ENCODE measurements around the gene CTNND2.
A peak's percentile ranks its signal among the peaks of the same experiment; 100 is the strongest.

Gene CTNND2

DNA sequence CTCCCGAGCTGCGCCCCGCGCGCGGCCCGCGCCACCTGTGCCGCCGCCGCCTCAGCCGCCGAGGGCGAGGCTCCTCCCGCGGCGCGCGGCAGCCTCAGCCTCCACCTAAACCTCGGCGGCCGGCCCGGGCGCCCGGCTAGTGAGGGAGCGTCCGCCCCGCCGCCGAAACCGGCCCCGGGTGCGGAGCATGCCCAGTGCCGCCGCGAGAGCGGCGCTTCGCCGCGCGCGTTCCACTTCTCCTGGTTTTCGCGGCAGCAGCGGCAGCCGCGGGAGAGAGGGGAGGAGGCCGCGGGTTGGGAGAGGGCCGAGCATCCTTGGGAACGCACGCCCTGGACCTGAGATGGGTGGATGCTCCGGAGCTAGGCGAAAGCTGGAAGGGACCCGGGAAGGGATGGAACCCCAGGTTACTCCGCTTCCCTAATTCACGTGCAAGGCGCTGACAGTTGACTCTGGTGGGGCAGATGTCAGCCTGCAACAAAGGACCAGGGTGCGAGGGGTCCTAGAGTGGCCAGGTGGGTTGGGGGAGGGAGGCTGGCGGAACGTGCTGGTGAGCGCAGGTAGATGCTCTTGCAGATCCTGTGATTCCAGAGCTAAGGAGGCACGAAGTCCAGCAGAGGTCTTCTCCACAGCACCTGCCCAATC, at the start of gene CTNND2:
Gene CTNND2, minus strand, starts transcription at position 182 of the 642 bp plus-strand sequence. CDS start 593 bp downstream, outside the sequence.
- DNase-seq, result peak; percentile 77

GRCh38 chr5:11946317-11946716, 42.1 kb upstream of the CTNND2 start:
- DNase-seq, result no peak

DNA sequence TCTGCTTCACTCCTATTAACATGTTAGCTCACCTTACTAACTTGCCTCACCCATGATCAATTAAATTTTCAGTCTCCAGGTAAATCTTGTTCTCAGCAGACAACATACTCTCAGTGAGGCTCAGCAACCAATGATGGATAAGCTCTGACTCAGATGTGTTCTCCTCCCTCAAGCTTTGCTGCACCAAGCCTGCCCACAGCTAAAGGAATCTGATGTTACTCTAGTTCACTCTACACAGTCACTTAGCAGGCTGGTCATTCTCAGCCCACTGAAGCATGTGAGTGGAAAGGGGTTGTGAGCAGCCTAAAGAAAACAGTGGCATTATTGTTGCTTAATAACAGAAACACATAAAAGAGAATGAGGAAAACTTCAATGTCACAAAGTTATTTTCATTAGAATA, 37.3 kb upstream of the CTNND2 start:
- no peak for DNase-seq

DNA sequence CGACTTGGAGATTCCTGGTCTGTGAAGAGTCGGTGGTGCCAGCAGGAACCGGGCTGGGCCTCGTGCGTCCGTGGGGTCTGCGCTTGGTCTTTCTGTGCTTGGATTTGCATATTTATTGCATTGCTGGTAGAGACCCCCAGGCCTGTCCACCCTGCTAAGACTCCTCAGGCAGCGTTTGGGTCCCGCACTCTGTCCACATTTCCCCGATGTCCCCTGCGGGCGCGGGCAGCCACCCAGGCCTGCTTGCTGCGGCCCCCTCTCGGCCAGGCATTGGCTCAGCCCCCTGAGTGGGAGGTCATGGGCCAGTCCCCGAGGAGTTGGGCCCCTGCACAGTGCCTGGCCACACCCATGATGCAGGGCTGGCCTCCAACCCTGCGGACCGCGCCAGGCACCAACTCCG, 27.4 kb upstream of the CTNND2 start:
- DNase-seq, result no peak

DNA sequence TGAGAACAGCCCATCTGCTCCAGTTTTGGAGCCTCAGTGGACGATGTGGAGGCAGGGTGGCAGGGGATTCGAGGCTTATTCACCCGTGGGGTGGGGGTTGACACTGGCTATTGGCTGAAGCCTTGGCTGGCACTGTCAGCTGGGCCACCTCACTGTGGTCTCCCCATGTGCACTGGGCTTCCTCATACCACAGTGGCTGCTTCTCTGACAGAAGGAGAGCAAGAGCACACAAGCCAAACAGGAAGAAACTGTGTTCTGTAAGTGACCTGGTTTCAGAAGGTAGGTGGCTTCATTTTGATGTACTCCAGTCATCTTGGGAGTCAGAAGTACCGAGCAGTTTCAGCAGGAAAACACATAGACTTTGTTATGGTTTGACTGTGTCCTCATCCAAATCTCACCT, 24.7 kb upstream of the CTNND2 start:
- no peak for DNase-seq

DNA sequence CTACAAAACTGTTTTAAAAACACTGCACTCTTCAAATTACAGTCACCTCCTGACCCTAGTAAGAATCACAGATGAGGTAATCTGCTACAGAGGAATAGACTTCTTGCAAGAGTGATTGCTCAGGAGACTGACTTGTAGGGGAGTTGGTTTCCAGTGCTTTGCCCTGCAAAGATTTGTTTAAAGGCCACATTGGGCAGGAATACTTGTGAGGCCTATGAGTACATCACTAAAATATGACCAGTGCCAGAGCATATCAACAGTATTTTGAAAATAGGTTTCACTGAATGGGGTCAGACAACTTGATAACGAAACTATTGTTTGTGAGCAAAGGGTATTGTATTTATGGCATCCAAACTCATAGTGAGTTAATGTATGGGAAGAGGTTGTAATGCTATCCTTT, 21.5 kb upstream of the CTNND2 start:
- DNase-seq, result no peak

DNA sequence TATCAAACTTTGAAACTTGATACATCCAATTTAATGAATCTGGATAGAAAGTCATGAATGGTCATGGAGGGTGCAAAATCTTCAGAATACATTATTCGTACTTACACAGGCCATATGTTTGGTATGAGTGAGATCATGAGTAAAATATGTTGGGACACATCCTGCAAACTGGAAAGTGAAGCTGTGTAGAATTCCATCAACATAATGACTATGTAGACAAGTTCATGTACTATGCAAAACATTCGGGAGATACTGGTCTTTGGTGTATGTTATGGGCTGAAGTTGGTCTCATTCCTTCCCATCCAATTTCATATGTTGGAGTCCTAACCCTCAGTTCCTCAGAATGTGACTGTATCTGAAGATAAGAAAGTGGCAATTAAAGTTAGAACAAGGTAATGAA, 18.1 kb upstream of the CTNND2 start:
- no peak for DNase-seq

DNA sequence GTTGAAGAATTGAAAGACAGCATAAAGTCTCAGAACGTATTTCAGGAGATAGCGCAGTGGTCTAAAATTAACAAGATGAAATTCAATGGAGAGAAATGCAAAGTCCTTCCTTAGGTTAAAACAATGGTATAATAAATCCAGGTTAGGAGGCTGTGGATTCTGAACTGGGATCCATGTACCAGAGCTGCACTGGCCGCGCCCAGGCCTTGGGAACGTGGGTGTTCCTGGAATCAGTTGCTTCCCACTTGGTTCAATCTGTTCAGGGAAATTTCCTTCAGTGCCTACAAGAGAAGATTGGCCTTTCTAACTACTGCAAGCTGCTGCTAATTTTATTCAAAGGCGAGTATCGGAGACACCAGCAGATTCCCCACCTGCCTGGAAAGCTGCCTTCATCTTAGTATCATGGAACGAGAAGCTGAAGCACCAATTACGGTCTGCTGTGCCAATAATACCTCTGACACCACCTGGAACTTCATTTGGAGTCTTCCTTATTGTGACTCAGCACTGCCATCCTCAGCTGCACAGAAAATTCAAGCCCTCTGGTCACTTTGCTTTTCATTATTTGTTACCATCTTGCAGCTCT, 14.3 kb upstream of the CTNND2 start:
- peak; percentile 18 for DNase-seq

- DNase-seq, result no peak
These were observed 5.2 kb upstream of the CTNND2 start for GRCh38 chr5:11909471-11909870.

DNA sequence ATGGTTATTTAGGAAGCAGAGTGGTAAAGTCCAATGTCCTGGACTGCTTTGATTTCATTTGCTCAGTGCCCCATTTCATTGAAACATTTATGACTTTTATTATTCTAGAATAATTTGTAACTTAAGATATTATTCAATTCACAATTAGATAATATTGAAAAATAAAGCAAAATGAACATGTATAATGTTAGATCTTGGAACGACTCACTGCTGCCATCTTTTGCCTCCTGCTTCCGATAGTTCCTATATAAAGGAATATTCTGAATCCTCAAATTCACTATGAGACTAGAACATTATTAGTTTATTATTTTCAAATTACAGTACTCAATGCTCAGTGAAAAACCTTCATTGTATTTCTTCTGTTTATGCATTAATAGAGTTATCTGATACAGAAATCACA, 2.3 kb upstream of the CTNND2 start:
- no peak for DNase-seq

GRCh38 chr5:11905206-11905605, 960 bp upstream of the CTNND2 start:
- no peak for DNase-seq

GRCh38 chr5:11903614-11904264, 507 bp downstream of the CTNND2 start:
- DNase-seq, result peak; percentile 70

GRCh38 chr5:11903121-11903613, 1.1 kb downstream of the CTNND2 start:
- DNase-seq, result no peak

- DNase-seq, result no peak
These were observed 2.0 kb downstream of the CTNND2 start for GRCh38 chr5:11902201-11902619.

- DNase-seq, result no peak
These were observed 5.5 kb downstream of the CTNND2 start for GRCh38 chr5:11898787-11899186.

- DNase-seq, result no peak
These were observed 6.5 kb downstream of the CTNND2 start for GRCh38 chr5:11897781-11898180.

- DNase-seq, result no peak
These were observed 9.3 kb downstream of the CTNND2 start for GRCh38 chr5:11894992-11895391.

- DNase-seq, result no peak
These were observed 11.4 kb downstream of the CTNND2 start for GRCh38 chr5:11892832-11893231.

- no peak for DNase-seq
These were observed 13.5 kb downstream of the CTNND2 start for GRCh38 chr5:11890777-11891176.

DNA sequence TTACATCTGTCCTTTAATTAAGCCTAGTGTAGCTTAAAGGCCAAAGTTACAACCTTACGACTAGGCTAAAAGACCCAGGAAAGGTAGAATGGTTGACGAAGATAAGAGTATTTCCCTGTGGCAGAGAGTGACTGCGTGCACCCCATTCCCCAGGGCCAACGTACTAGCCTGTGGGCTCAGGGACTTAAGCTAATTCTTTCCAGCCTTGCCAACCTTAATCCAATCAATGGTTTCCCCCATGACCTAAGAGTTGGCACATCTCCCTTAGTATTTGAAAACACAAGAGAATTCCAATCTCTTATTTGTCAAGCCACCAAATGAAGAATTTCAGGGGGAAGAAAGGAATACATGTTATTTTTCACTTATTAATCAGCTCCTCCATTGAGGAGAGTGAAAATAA, 16.0 kb downstream of the CTNND2 start:
- DNase-seq, result no peak

- peak; percentile 64 for DNase-seq
These were observed 25.4 kb downstream of the CTNND2 start for GRCh38 chr5:11878814-11879213.

DNA sequence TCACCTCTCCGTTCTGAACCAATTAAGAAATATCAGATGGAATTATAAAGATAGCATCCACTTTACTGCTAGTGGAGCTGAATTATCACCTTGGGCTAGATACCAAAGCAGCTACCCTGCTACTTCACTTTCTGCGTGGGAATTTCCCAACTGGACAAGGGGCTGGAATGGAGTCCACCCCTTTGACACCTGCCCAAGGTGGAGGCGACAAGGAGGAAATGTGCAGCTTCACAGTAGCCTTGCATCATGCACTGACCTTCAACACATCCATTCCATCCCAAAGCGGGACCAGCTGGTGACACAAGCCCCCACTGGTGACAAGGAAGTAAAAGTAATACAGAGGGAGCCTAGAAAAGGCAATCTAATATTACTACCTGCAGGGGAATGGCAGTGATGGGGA, 30.7 kb downstream of the CTNND2 start:
- DNase-seq, result no peak

DNA sequence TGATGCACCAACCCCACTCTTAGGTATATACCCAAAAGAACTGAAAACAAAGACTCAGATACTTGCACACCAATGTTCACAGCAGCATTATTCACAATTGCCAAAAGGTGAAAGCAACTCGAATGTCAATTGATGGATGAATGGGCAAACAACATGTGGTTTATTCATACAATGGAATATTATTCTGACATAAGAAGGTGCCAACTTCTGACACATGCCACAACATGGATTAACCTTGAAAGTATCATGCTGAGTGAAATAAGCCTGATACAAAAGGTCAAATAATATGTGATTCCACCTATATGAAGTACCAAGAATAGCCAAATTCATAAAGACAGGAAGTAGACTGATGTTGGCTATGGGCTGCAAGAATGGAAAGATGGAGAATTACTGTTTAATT, 35.0 kb downstream of the CTNND2 start:
- DNase-seq, result no peak

DNA sequence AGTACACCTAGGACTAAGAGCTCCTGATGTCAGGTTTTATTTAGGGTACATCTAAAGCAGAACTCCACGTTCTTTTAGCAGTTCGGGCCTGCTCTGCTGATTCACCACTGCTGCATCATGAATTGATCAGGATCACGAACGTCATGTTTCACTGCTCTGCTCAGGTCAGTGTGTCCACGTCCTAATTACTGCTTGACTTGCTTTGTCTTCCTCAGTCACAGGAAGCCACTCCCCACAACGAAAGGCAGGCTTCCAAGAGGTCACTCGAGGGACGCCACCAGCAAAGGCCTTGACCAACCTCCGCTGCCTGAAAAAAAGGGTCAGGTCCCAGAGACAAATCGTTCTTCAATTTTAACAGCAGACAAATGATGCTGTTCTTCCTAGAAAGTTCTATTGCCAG, 40.3 kb downstream of the CTNND2 start:
- DNase-seq, result no peak

All from NCI-H1105 treated with DMSO at 0.1 percent for 48 hours (cell line).